CD8-positive, alpha-beta memory T cell (primary cell): Measurements from ENCODE around the gene CCR7. TPM values are rescaled to one million over a fixed set of nuclear protein-coding genes. Genes with fewer than 3 reads are reported as not detected.
A peak's percentile ranks its signal among the peaks of the same experiment; 100 is the strongest.

ENCODE experiments used
- CTCF ChIA-PET: fragments of 350-600 bp; sonication (Branson Sonifier 250); formaldehyde crosslinking; loops from one replicate; lab custom pipeline; 2021; ENCODE audit warnings: antibody characterized with exemption; lab: Charles Lee
- POLR2A ChIA-PET: fragments of 350-600 bp; sonication (Branson Sonifier 250); formaldehyde crosslinking; loops from one replicate; lab custom pipeline; 2021; ENCODE audit warnings: antibody characterized with exemption; lab: Charles Lee
- DNase-seq, 5 donors: peaks; one replicate each; pipeline versions ENCODE4 v3.0.0 to v3.0.0-alpha.2; 2020 to 2022; ENCODE audit warnings: mixed read lengths in 1 of 5
- H3K27ac ChIP-seq: one replicate; pipeline ENCODE4 v1.7.0; 2013; ENCODE audit warnings: low read depth, mild to moderate bottlenecking, low read length, moderate library complexity
- H3K27me3 ChIP-seq: 2 replicates; pipeline ENCODE4 v1.7.0; 2013; ENCODE audit warnings: low read length, mild to moderate bottlenecking; ENCODE audit not compliant: insufficient read depth, poor library complexity, severe bottlenecking
- H3K36me3 ChIP-seq: 2 replicates; pipeline ENCODE4 v1.7.0; 2013; ENCODE audit warnings: mild to moderate bottlenecking, low read length, moderate library complexity; ENCODE audit not compliant: insufficient read depth
- H3K4me1 ChIP-seq: 2 replicates; pipeline ENCODE4 v1.7.0; 2013; ENCODE audit warnings: mild to moderate bottlenecking, low read length, moderate library complexity; ENCODE audit not compliant: insufficient read depth
- H3K4me3 ChIP-seq: 2 replicates; pipeline ENCODE4 v1.7.0; 2013; ENCODE audit warnings: mild to moderate bottlenecking, low read length
- H3K9me3 ChIP-seq: 2 replicates; pipeline ENCODE4 v1.7.0; 2013; ENCODE audit warnings: mild to moderate bottlenecking, low read length
- H3K27ac Mint-ChIP-seq, 8 donors: one replicate each; pipeline ENCODE4 v1.8.0; 2020 to 2021; ENCODE audit warnings: mixed read lengths in 8 of 8, mild to moderate bottlenecking in 6 of 8, inconsistent platforms in 3 of 8, moderate library complexity in 3 of 8
- H3K27me3 Mint-ChIP-seq, 2 donors: one replicate each; pipeline ENCODE4 v1.8.0; 2020 to 2021; ENCODE audit warnings: mixed read lengths in 2 of 2, mild to moderate bottlenecking in 1 of 2, moderate library complexity in 1 of 2
- H3K36me3 Mint-ChIP-seq, 3 donors: one replicate each; pipeline ENCODE4 v1.8.0; 2020 to 2021; ENCODE audit warnings: mixed read lengths in 3 of 3, inconsistent platforms in 1 of 3, mild to moderate bottlenecking in 1 of 3
- H3K4me1 Mint-ChIP-seq, 3 donors: one replicate each; pipeline ENCODE4 v1.8.0; 2020 to 2021; ENCODE audit warnings: mixed read lengths in 3 of 3, inconsistent platforms in 1 of 3, mild to moderate bottlenecking in 1 of 3
- H3K4me3 Mint-ChIP-seq, 7 donors: one replicate each; pipeline ENCODE4 v1.8.0; 2020 to 2021; ENCODE audit warnings: mixed read lengths in 7 of 7, mild to moderate bottlenecking in 6 of 7, moderate library complexity in 4 of 7, inconsistent platforms in 2 of 7
- H3K9me3 Mint-ChIP-seq, 5 donors: one replicate each; pipeline ENCODE4 v1.8.0; 2020 to 2022; ENCODE audit warnings: mixed read lengths in 5 of 5, mild to moderate bottlenecking in 3 of 5, moderate library complexity in 2 of 5, inconsistent platforms in 1 of 5
- polyA plus RNA-seq: library from polyadenylated mRNA; unstranded; fragments of 300-500 nt; fragmentation: Illumina TruSeq; gene quantifications from one replicate; pipeline ENCODE4 v1.2.3, GENCODE V29; 2021
- total RNA-seq, 2 experiments: library from RNA; stranded (reverse); gene quantifications; one replicate each; pipeline ENCODE4 v1.2.3, GENCODE V29; 2021

Gene CCR7
- total and polyA plus RNA-seq, 3 experiments from 2014 or later, result 152 to 286 (median 154) TPM

DNA sequence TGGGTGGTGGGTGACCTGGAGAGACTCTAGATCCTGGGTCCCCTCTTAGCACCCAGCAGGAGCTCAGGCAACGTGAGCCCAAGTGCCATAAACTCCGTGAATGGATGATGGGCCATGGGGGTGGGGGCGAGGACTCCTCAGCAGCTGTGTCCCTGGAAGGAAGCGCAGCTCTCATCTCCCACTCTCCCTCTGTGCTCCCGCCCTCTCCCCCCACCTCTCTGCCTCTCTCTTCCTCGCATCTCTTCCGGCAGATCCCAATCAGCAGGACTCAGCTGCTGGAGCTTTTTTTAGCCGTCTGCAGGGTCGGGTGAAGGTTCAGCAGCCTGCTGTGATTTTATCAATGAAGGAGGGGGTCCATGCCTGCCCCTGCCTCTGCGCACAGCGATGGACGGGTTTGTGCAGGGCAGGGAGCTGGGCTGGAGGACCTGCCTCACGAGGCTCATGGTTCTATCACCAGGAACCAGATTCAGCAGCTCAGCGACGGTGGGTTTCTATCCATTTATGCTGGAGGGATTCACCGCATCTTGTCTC is 8.3 kb downstream of the CCR7 start:
- no peak for DNase-seq
- H3K4me3 Mint-ChIP-seq, result peak overlapping the region in 2 of 7 donors; percentile 14 to 59
- H3K36me3 Mint-ChIP-seq, result peaks cover 0 to 95% (median 18%) of the 10 kb centered on the region in 3 donors
- H3K4me3 ChIP-seq, result no peak overlapping the region
- H3K27ac Mint-ChIP-seq, result peak overlapping the region; percentile 31 to 95 (median 69)
- H3K4me1 ChIP-seq, result peaks cover 98% of the 10 kb centered on the region
- H3K27me3 Mint-ChIP-seq, result no peaks in the 10 kb centered on the region
- no peaks in the 10 kb centered on the region for H3K9me3 Mint-ChIP-seq
- H3K4me1 Mint-ChIP-seq, result peaks cover 72 to 96% (median 95%) of the 10 kb centered on the region in 3 donors
- H3K27me3 ChIP-seq, result no peaks in the 10 kb centered on the region
- ChIA-PET POLR2A (interaction anchor here (0.5 to 1.6 kb wide), 4 partner anchors 9 to 59 kb away, joined by 3 to 9 read pairs (median 6); no protein-coding TSS in a partner anchor), CTCF (interaction anchor here (1.0 to 17.6 kb wide), 4 partner anchors 17 to 202 kb away, joined by 3 to 475 read pairs (median 4); no protein-coding TSS in a partner anchor)
- H3K9me3 ChIP-seq, result no peaks in the 10 kb centered on the region
- H3K27ac ChIP-seq, result no peak overlapping the region
- peaks cover 56% of the 10 kb centered on the region for H3K36me3 ChIP-seq

DNA sequence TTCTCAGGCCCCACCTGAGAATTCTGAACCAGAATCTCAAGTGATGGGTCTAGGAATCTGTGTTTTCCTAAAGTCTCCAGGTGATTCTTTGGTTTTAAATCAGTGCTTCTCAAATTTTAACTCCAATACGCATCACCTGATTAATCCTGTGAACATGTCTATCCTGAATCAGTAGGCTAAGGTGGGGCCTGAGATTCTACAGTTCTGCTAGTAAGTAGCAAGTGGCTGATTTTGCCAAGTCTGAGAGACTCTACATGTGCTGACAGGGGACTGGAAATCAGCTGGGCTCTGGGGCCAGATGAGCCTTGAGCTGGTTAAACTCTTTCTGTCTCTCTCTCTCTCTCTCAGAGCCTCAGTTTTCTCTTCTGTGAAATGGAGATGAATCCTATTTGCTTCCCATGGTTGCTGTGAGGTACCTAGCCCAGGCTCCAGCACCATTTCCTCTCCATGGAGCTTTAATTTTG is 9.0 kb downstream of the CCR7 start:
- DNase-seq, result no peak
- H3K4me1 ChIP-seq, result peaks cover 100% of the 10 kb centered on the region
- Mint-ChIP-seq H3K9me3 (no peaks in the 10 kb centered on the region), H3K27me3 (no peaks in the 10 kb centered on the region), H3K27ac (peak overlapping the region in 6 of 8 donors; percentile 37 to 95 (median 60)), H3K4me1 (peaks cover 70 to 96% (median 95%) of the 10 kb centered on the region in 3 donors), H3K36me3 (peaks cover 0 to 93% (median 18%) of the 10 kb centered on the region in 3 donors), H3K4me3 (peak overlapping the region in 1 of 7 donors; percentile 25)
- peaks cover 56% of the 10 kb centered on the region for H3K36me3 ChIP-seq
- H3K4me3 ChIP-seq, result no peak overlapping the region
- ChIA-PET POLR2A (interaction anchor here (0.5 to 1.6 kb wide), 4 partner anchors 9 to 49 kb away, joined by 3 to 9 read pairs (median 5); no protein-coding TSS in a partner anchor), CTCF (interaction anchor here (1.0 to 17.6 kb wide), 6 partner anchors 16 to 201 kb away, joined by 3 to 475 read pairs (median 4); no protein-coding TSS in a partner anchor)
- H3K9me3 ChIP-seq, result no peaks in the 10 kb centered on the region
- no peaks in the 10 kb centered on the region for H3K27me3 ChIP-seq
- H3K27ac ChIP-seq, result no peak overlapping the region

DNA sequence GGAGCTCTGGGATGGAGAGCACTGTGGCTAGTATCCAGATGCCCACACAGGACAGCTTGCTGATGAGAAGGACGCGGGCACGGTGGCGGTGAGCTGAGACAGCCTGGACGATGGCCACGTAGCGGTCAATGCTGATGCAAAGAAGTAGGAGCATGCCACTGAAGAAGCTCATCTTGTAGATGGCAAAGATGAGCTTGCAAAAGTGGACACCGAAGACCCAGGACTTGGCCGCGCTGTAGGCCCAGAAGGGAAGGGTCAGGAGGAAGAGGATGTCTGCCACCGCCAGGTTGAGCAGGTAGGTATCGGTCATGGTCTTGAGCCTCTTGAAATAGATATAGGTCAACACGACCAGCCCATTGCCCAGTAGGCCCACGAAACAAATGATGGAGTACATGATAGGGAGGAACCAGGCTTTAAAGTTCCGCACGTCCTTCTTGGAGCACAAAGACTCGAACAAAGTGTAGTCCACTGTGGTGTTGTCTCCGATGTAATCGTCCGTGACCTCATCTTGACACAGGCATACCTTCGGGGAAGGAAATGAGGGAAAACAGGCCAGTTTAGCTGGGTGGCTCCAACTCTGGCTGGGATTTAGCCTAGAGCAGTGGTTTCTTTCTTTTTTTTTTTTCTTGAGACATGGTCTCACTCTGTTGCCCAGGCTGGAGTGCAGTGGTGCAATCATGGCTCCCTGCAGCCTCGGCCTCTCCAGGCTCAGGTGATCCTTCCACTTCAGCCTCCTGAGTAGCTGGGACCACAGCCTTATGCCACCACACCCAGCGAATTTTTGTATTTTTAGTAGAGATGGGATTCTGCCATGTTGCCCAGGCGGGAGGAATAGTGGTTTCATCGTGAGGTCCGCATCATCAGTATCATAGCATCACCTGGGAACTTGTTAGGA is 9.7 kb downstream of the CCR7 start:
- Histone ChIP-seq H3K9me3 (no peaks in the 10 kb centered on the region), H3K27me3 (no peaks in the 10 kb centered on the region), H3K4me1 (peaks cover 100% of the 10 kb centered on the region), H3K36me3 (peaks cover 53% of the 10 kb centered on the region), H3K27ac (no peak overlapping the region), H3K4me3 (no peak overlapping the region)
- Mint-ChIP-seq H3K4me3 (peak overlapping the region in 4 of 7 donors; percentile 25 to 81 (median 46)), H3K27me3 (no peaks in the 10 kb centered on the region), H3K36me3 (peaks cover 0 to 88% (median 18%) of the 10 kb centered on the region in 3 donors), H3K27ac (peak overlapping the region; percentile 28 to 96 (median 66)), H3K4me1 (peaks cover 70 to 96% (median 95%) of the 10 kb centered on the region in 3 donors), H3K9me3 (no peaks in the 10 kb centered on the region)
- no peak for DNase-seq
- CTCF ChIA-PET, result interaction anchor here (1.0 to 17.6 kb wide), 9 partner anchors 8 to 201 kb away, joined by 3 to 475 read pairs (median 4); no protein-coding TSS in a partner anchor
- POLR2A ChIA-PET, result interaction anchor here (0.6 to 2.6 kb wide), 6 partner anchors 8 to 50 kb away, joined by 3 to 15 read pairs (median 5); no protein-coding TSS in a partner anchor

DNA sequence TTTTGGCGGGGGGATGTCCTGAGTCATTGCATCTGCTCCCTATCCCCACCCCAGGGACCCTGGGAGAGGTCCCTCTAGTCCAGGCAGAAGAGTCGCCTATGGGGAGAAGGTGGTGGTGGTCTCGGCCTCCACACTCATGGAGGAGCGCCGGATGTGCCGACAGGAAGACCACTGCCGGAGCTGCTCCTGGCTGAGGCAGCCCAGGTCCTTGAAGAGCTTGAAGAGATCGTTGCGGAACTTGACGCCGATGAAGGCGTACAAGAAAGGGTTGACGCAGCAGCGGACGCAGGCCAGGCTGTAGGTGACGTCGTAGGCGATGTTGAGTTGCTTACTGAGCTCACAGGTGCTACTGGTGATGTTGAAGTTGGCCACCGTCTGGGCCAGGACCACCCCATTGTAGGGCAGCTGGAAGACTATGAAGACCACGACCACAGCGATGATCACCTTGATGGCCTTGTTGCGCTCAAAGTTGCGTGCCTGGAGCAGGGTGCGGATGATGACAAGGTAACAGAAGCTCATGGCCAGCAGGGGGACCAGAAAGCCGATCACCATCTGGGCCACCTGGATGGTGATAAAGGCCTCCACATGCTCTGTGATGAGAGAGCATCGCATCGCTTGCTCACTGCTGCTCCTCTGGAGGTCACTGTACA is 10.5 kb downstream of the CCR7 start:
- ChIA-PET CTCF (interaction anchor here (1.2 to 17.6 kb wide), 9 partner anchors 9 to 196 kb away, joined by 3 to 475 read pairs (median 4); no protein-coding TSS in a partner anchor), POLR2A (interaction anchor here (0.6 to 2.6 kb wide), 4 partner anchors 14 to 1094 kb away, joined by 3 to 15 read pairs (median 8); no protein-coding TSS in a partner anchor)
- Mint-ChIP-seq H3K36me3 (peaks cover 0 to 81% (median 15%) of the 10 kb centered on the region in 3 donors), H3K9me3 (no peaks in the 10 kb centered on the region), H3K27ac (peak overlapping the region; percentile 89 to 98 (median 95)), H3K4me3 (peak overlapping the region; percentile 61 to 85 (median 77)), H3K4me1 (peaks cover 69 to 96% (median 96%) of the 10 kb centered on the region in 3 donors), H3K27me3 (no peaks in the 10 kb centered on the region)
- no peak for DNase-seq
- Histone ChIP-seq H3K36me3 (peaks cover 47% of the 10 kb centered on the region), H3K27me3 (no peaks in the 10 kb centered on the region), H3K27ac (peak overlapping the region; percentile 59), H3K9me3 (no peaks in the 10 kb centered on the region), H3K4me1 (peaks cover 99% of the 10 kb centered on the region), H3K4me3 (peak overlapping the region; percentile 16)

DNA sequence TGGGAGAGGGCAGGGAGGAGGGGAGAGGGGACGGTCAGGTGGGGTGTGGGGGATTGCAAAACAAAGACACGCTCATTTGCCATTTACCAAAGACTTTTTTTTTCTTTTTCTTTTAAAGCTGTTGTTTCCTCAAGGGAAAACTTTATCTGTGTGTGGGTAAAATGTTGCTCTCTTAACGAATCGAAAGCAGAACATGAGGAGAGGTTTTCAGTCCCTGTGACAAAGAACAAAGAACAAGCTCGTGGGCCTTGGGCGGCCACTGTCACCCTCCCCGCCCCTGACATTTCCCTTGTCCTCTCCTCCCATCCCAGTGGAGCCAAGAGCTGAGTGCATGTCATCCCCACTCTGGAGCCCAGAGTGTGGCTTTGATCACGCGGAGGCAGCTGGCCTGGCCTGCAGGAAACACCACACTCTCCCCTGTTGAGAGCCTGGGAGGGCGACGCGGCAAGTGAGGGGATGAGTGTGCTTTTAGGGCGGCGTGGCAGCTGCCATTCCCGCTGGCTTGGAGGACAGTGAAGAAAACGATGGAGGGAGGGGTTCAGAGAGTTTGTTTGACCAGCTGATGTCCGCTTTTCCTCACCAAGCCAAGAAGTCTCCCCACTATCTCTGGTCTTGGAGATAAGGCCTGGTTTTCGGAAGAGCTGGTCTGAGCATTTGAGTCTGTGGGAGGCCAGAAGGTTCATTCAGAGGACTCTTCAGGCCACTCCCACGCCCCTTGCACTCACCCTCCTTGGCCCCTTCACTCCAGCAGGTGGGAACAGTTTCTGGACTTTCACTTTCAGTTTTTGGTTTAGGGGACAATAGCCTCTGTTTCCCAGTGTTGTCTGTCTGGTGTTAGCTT is 11.4 kb downstream of the CCR7 start:
- H3K27ac Mint-ChIP-seq, result peak overlapping the region; percentile 89 to 98 (median 95)
- peaks cover 38% of the 10 kb centered on the region for H3K36me3 ChIP-seq
- CTCF ChIA-PET, result interaction anchor here (1.0 to 17.6 kb wide), 12 partner anchors 8 to 196 kb away, joined by 3 to 475 read pairs (median 4); no protein-coding TSS in a partner anchor

DNA sequence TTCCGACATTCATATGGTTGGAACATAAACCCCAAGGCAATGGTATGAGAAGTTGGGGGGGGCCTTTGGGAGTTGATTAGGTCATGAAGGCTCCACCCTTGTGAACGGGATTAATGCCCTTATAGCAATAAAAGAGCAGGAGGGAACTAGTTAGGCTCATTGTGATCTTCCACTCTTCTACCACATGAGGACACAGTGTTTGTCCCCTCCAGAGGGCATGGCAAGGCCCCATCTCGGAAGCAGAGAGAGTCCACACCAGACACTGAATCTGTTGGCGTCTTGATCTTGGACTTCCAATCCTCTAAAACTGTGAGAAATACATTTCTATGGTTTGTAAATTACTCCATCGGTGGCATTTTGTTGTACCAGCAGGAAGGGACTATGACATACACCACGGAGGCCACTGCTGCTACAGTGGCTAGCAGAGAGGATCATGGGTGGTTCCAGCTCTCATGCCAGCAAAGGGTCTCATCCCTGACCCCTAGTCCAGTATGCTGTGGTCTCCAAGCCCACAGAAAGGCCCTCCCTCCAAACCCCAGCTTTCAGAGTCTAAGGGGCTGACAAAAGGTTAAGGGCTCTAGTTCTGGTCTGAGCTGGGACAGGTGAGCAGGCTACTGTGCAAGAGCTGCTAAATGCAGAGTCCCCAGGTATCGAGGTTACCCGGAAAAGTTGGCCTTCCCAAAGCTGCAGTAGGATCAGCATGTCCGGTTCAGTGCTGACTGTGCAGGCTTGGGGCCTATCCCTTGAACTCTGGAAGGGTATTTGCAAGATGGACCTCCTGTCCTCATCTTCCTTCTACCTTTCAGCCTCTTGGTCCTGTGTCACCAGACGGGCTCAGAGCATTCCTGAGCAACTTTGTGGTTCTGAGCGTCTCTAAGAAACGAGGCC is 12.2 kb downstream of the CCR7 start:
- CTCF ChIA-PET, result interaction anchor here (1.0 to 17.6 kb wide), 9 partner anchors 8 to 195 kb away, joined by 3 to 475 read pairs (median 4); no protein-coding TSS in a partner anchor
- Mint-ChIP-seq H3K4me1 (peaks cover 78 to 98% (median 98%) of the 10 kb centered on the region in 3 donors), H3K9me3 (no peaks in the 10 kb centered on the region), H3K27ac (peak overlapping the region; percentile 89 to 98 (median 95)), H3K4me3 (peak overlapping the region; percentile 61 to 85 (median 77)), H3K36me3 (peaks cover 0 to 64% (median 12%) of the 10 kb centered on the region in 3 donors), H3K27me3 (no peaks in the 10 kb centered on the region)
- peak overlapping the region; percentile 59 for H3K27ac ChIP-seq
- DNase-seq, result peak in 1 of 5 donors; percentile 35
- peaks cover 30% of the 10 kb centered on the region for H3K36me3 ChIP-seq
- H3K9me3 ChIP-seq, result no peaks in the 10 kb centered on the region
- peaks cover 99% of the 10 kb centered on the region for H3K4me1 ChIP-seq
- peak overlapping the region; percentile 36 for H3K4me3 ChIP-seq
- POLR2A ChIA-PET, result interaction anchor here (2.6 kb wide), 1 partner anchor 12 kb away, joined by 15 read pairs; no protein-coding TSS in a partner anchor
- H3K27me3 ChIP-seq, result no peaks in the 10 kb centered on the region

More for the DNA sequence above, 11.4 kb downstream of the CCR7 start:
- H3K4me3 Mint-ChIP-seq, result peak overlapping the region; percentile 61 to 85 (median 77)
- DNase-seq, result no peak
- H3K27me3 ChIP-seq, result no peaks in the 10 kb centered on the region
- POLR2A ChIA-PET, result interaction anchor here (0.6 to 2.6 kb wide), 2 partner anchors 13 to 1095 kb away, joined by 13 to 15 read pairs; no protein-coding TSS in a partner anchor
- peak overlapping the region; percentile 36 for H3K4me3 ChIP-seq
- peaks cover 71 to 98% (median 98%) of the 10 kb centered on the region in 3 donors for H3K4me1 Mint-ChIP-seq
- no peaks in the 10 kb centered on the region for H3K27me3 Mint-ChIP-seq
- no peaks in the 10 kb centered on the region for H3K9me3 ChIP-seq
- H3K27ac ChIP-seq, result peak overlapping the region; percentile 59
- peaks cover 0 to 72% (median 12%) of the 10 kb centered on the region in 3 donors for H3K36me3 Mint-ChIP-seq
- H3K9me3 Mint-ChIP-seq, result no peaks in the 10 kb centered on the region
- H3K4me1 ChIP-seq, result peaks cover 99% of the 10 kb centered on the region
